H9 (cell line): ENCODE measurements around the gene TMEM270. TPM values are rescaled to one million over a fixed set of nuclear protein-coding genes. Genes with fewer than 3 reads are reported as not detected.

Source experiments
- DNase-seq: peaks from one replicate; pipeline ENCODE4 v3.0.0-alpha.2; 2017
- H2AFZ ChIP-seq: one replicate; pipeline ENCODE4 v1.6.1; 2013; ENCODE audit warnings: mild to moderate bottlenecking, low read length, control low read depth, moderate library complexity
- H2AK5ac ChIP-seq: 2 replicates; pipeline ENCODE4 v1.6.1; 2013; ENCODE audit warnings: low read length, control low read depth, mixed read lengths; ENCODE audit not compliant: insufficient read length
- H2BK120ac ChIP-seq: one replicate; pipeline ENCODE4 v1.6.1; 2013; ENCODE audit warnings: low read depth, mild to moderate bottlenecking, low read length, control low read depth, inconsistent platforms; ENCODE audit not compliant: poor library complexity, severe bottlenecking
- H2BK12ac ChIP-seq: 2 replicates; pipeline ENCODE4 v1.6.1; 2013; ENCODE audit warnings: low read length, control low read depth, mixed read lengths, low read depth; ENCODE audit not compliant: insufficient read length
- H2BK15ac ChIP-seq: 2 replicates; pipeline ENCODE4 v1.6.1; 2013; ENCODE audit warnings: low read depth, low read length, control low read depth
- H2BK20ac ChIP-seq: one replicate; pipeline ENCODE4 v1.6.1; 2013; ENCODE audit warnings: low read depth, mild to moderate bottlenecking, low read length, control low read depth, inconsistent platforms; ENCODE audit not compliant: poor library complexity, severe bottlenecking
- H2BK5ac ChIP-seq: 2 replicates; pipeline ENCODE4 v1.6.1; 2013; ENCODE audit warnings: low read length, control low read depth, mixed read lengths; ENCODE audit not compliant: insufficient read length
- H3K14ac ChIP-seq: 2 replicates; pipeline ENCODE4 v1.6.1; 2013; ENCODE audit warnings: low read length, control low read depth; ENCODE audit not compliant: insufficient read depth
- H3K18ac ChIP-seq: 2 replicates; pipeline ENCODE4 v1.6.1; 2013; ENCODE audit warnings: low read depth, mild to moderate bottlenecking, mixed read lengths, low read length, control low read depth; ENCODE audit not compliant: insufficient read length
- H3K23ac ChIP-seq: 2 replicates; pipeline ENCODE4 v1.6.1; 2013; ENCODE audit warnings: low read length, control low read depth, mixed read lengths, low read depth; ENCODE audit not compliant: insufficient read length
- H3K23me2 ChIP-seq: 2 replicates; pipeline ENCODE4 v1.6.1; 2013; ENCODE audit warnings: low read depth, mild to moderate bottlenecking, mixed read lengths, low read length, control low read depth; ENCODE audit not compliant: insufficient read length, poor library complexity, severe bottlenecking
- H3K27ac ChIP-seq: 2 replicates; pipeline ENCODE4 v1.5.1; 2013; ENCODE audit warnings: low read length, control low read depth, mixed read lengths, low read depth; ENCODE audit not compliant: insufficient read length
- H3K27me3 ChIP-seq: 2 replicates; pipeline ENCODE4 v1.6.1; 2013; ENCODE audit warnings: low read length, control low read depth, inconsistent platforms; ENCODE audit not compliant: insufficient read depth
- H3K4ac ChIP-seq: 2 replicates; pipeline ENCODE4 v1.6.1; 2013; ENCODE audit warnings: low read depth, mild to moderate bottlenecking, control low read depth, inconsistent platforms, low read length, moderate library complexity
- H3K4me1 ChIP-seq: 2 replicates; pipeline ENCODE4 v1.6.1; 2013; ENCODE audit warnings: low read length, control low read depth, inconsistent platforms; ENCODE audit not compliant: insufficient read depth
- H3K4me2 ChIP-seq: 2 replicates; pipeline ENCODE4 v1.6.1; 2013; ENCODE audit warnings: low read length, control low read depth, mixed read lengths; ENCODE audit not compliant: insufficient read length, insufficient read depth
- H3K56ac ChIP-seq: 2 replicates; pipeline ENCODE4 v1.6.1; 2013; ENCODE audit warnings: low read depth, mild to moderate bottlenecking, mixed read lengths, low read length, control low read depth; ENCODE audit not compliant: insufficient read length
- H3K79me1 ChIP-seq: 2 replicates; pipeline ENCODE4 v1.6.1; 2013; ENCODE audit warnings: low read depth, mild to moderate bottlenecking, moderate library complexity, low read length, control low read depth, inconsistent platforms; ENCODE audit not compliant: insufficient read depth, poor library complexity, severe bottlenecking
- H3K79me2 ChIP-seq: 2 replicates; pipeline ENCODE4 v1.6.1; 2013; ENCODE audit warnings: low read length, control low read depth, inconsistent platforms; ENCODE audit not compliant: insufficient read depth
- H3K9ac ChIP-seq: 2 replicates; pipeline ENCODE4 v1.6.1; 2013; ENCODE audit warnings: low read length, control low read depth, mixed read lengths; ENCODE audit not compliant: insufficient read length; ENCODE audit errors: extremely low read depth
- H3K9me3 ChIP-seq: one replicate; pipeline ENCODE4 v1.6.1; 2013; ENCODE audit warnings: low read depth, low read length, inconsistent platforms; ENCODE audit not compliant: control insufficient read depth
- H3T11ph ChIP-seq: one replicate; pipeline ENCODE4 v1.6.1; 2013; ENCODE audit warnings: mild to moderate bottlenecking, low read length, control low read depth, inconsistent platforms
- H4K20me1 ChIP-seq: one replicate; pipeline ENCODE4 v1.6.1; 2013; ENCODE audit not compliant: control insufficient read depth, insufficient read length, insufficient read depth
- H4K5ac ChIP-seq: 2 replicates; pipeline ENCODE4 v1.6.1; 2013; ENCODE audit warnings: low read depth, mild to moderate bottlenecking, mixed read lengths, low read length, control low read depth; ENCODE audit not compliant: insufficient read length
- H4K8ac ChIP-seq: replicated peaks from 2 replicates; pipeline ENCODE4 v1.6.1; 2013; ENCODE audit warnings: low read length, control low read depth, mixed read lengths, low read depth; ENCODE audit not compliant: insufficient read length
- H4K91ac ChIP-seq: 2 replicates; pipeline ENCODE4 v1.6.1; 2013; ENCODE audit warnings: low read depth, mild to moderate bottlenecking, moderate library complexity, mixed read lengths, low read length, control low read depth; ENCODE audit not compliant: insufficient read length
- H3K27ac Mint-ChIP-seq, 3 experiments: 2 replicates in 2 of 3; 3 replicates in 1 of 3; pipeline ENCODE4 v1.8.0; 2020 to 2021; ENCODE audit warnings: mixed read lengths in 3 of 3, mild to moderate bottlenecking in 1 of 3, moderate library complexity in 1 of 3
- H3K27me3 Mint-ChIP-seq: 2 replicates; pipeline ENCODE4 v1.8.0; 2021; ENCODE audit warnings: low read depth, mild to moderate bottlenecking, moderate library complexity, mixed read lengths
- H3K36me3 Mint-ChIP-seq, 3 experiments: 2 replicates in 2 of 3; 3 replicates in 1 of 3; pipeline ENCODE4 v1.8.0; 2020 to 2021; ENCODE audit warnings: low read depth in 3 of 3, mixed read lengths in 3 of 3; ENCODE audit not compliant: insufficient read depth in 1 of 3
- H3K4me1 Mint-ChIP-seq, 2 experiments: 2 replicates each; pipeline ENCODE4 v1.8.0; 2020; ENCODE audit warnings: mixed read lengths in 2 of 2
- H3K4me3 Mint-ChIP-seq, 2 experiments: 2 replicates in 1 of 2; 3 replicates in 1 of 2; pipeline ENCODE4 v1.8.0; 2020 to 2021; ENCODE audit warnings: mild to moderate bottlenecking in 2 of 2, mixed read lengths in 2 of 2, moderate library complexity in 1 of 2
- H3K9me3 Mint-ChIP-seq, 2 experiments: 2 replicates in 1 of 2; 3 replicates in 1 of 2; pipeline ENCODE4 v1.8.0; 2020; ENCODE audit warnings: mild to moderate bottlenecking in 2 of 2, mixed read lengths in 2 of 2, moderate library complexity in 1 of 2
- WGBS: extraction: QIAGEN DNeasy Blood & Tissue Kit; methylation state at CpG from one replicate; pipeline ENCODE4 v1.1.7; 2013; ENCODE audit warnings: missing lambda C conversion rate, low lambda C conversion rate, mixed read lengths; ENCODE audit not compliant: insufficient read length; ENCODE audit errors: extremely low coverage; 5-methylcytosine and 5-hydroxymethylcytosine counted together
- total RNA-seq: library from RNA; stranded (reverse); gene quantifications from 2 replicates; pipeline ENCODE4 v1.2.1, GENCODE V29; 2021
- TF ChIP-seq, protein P1 (sequence below): fragments of 200-600 bp; sonication (generic); conservative IDR thresholded peaks from 3 replicates; pipeline ENCODE4 v1.8.0; 2021; ENCODE audit warnings: antibody characterized with exemption, mild to moderate bottlenecking

TMEM270 gene
- total RNA-seq, 1 experiment from 2014 or later, result not detected

DNA sequence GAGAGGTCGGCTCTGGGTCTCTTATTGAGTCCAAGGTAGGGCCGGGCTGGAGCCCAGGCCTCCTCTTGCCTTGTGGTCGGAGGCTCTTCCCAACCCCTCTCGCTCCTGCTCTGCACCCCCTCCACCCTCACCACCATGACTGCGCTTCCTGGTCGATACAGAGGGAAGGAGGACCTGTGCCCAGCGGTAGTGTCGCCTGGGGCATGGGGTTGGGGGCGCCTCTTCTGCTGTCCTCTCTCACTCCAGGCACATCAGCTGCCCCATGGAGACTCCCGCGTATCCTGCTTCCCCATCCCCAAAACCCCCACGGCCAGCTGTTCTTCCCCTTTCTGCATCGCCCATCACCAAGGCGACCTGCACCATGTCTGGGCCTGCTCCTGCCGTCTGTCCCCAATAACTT, 44.4 kb downstream of the TMEM270 start:
- Mint-ChIP-seq H3K4me1 (peaks cover 17 to 39% of the 10 kb centered on the region in 2 experiments), H3K27me3 (no peaks in the 10 kb centered on the region), H3K36me3 (no peaks in the 10 kb centered on the region), H3K9me3 (no peaks in the 10 kb centered on the region; a peak in 1 of 5 replicates), H3K27ac (no peak overlapping the region), H3K4me3 (no peak overlapping the region)
- Histone ChIP-seq H4K91ac (no peak overlapping the region), H3K18ac (no peak overlapping the region), H3K27ac (no peak overlapping the region), H3K27me3 (no peaks in the 10 kb centered on the region), H3K23me2 (no peaks in the 10 kb centered on the region), H2BK120ac (no peak overlapping the region), H4K8ac (no peak overlapping the region), H2BK20ac (no peak overlapping the region), H4K20me1 (no peaks in the 10 kb centered on the region), H2BK12ac (no peak overlapping the region), H2BK15ac (no peak overlapping the region), H3K14ac (no peak overlapping the region), H3K9me3 (no peaks in the 10 kb centered on the region), H3K4me2 (no peak overlapping the region), H4K5ac (no peak overlapping the region), H3K9ac (no peak overlapping the region), H2AK5ac (no peak overlapping the region), H3K4me1 (peaks cover 2% of the 10 kb centered on the region; the same call in 1 of the 2 replicates), H3K23ac (no peak overlapping the region), H2AFZ (no peak overlapping the region), H3K79me2 (no peaks in the 10 kb centered on the region), H3T11ph (no peak overlapping the region), H3K4ac (no peak overlapping the region), H3K79me1 (no peaks in the 10 kb centered on the region), H3K56ac (no peak overlapping the region), H2BK5ac (no peak overlapping the region)
- peak; percentile 23 for DNase-seq
- TF ChIP-seq, protein P1, sequence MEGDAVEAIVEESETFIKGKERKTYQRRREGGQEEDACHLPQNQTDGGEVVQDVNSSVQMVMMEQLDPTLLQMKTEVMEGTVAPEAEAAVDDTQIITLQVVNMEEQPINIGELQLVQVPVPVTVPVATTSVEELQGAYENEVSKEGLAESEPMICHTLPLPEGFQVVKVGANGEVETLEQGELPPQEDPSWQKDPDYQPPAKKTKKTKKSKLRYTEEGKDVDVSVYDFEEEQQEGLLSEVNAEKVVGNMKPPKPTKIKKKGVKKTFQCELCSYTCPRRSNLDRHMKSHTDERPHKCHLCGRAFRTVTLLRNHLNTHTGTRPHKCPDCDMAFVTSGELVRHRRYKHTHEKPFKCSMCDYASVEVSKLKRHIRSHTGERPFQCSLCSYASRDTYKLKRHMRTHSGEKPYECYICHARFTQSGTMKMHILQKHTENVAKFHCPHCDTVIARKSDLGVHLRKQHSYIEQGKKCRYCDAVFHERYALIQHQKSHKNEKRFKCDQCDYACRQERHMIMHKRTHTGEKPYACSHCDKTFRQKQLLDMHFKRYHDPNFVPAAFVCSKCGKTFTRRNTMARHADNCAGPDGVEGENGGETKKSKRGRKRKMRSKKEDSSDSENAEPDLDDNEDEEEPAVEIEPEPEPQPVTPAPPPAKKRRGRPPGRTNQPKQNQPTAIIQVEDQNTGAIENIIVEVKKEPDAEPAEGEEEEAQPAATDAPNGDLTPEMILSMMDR, result no peak
- WGBS, result no CpG with 5 or more reads among the region's 15 CpGs
